ENCODE data around the gene DPEP2NB. TPM values are rescaled to one million over a fixed set of nuclear protein-coding genes. Genes with fewer than 3 reads are reported as not detected.

The DPEP2NB gene
- total and polyA plus RNA-seq, 4 donors, result not detected

GRCh38 chr16:67969254-67970039 is 46.3 kb downstream of the DPEP2NB start:
- Histone ChIP-seq H3K9ac (ENCODE audit: insufficient read depth in 1 of 2, low read length in 2 of 2) (peak overlapping the region; percentile 63 to 69), H3K4me1 (ENCODE audit: control insufficient read depth in 5 of 5, insufficient read depth in 5 of 5, low read length in 5 of 5) (peaks cover under 1 to 28% (median 14%) of the 10 kb centered on the region in 5 donors), H3K27ac (ENCODE audit: low read depth in 1 of 2, low read length in 1 of 2) (peak overlapping the region; percentile 93 to 95), H3K4me3 (peak overlapping the region; percentile 49), H3K36me3 (ENCODE audit: control insufficient read depth in 4 of 4, insufficient read depth in 4 of 4, low read length in 4 of 4) (peaks cover 0 to 6% (median 2%) of the 10 kb centered on the region in 4 donors), H3K27me3 (ENCODE audit: control insufficient read depth in 3 of 3, insufficient read depth in 3 of 3, low read length in 2 of 3) (no peaks in the 10 kb centered on the region), H3K9me3 (ENCODE audit: control insufficient read depth in 4 of 4, insufficient read depth in 3 of 4, low read length in 3 of 4) (no peaks in the 10 kb centered on the region)
- no peak for TF ChIP-seq CTCF (IDR thresholded peaks at IDR 0.05; ENCODE audit: control extremely low read depth, extremely low read depth)
- DNase-seq (peak in 2 of 3 donors; percentile 56 to 59), ATAC-seq (ENCODE audit: insufficient read depth, low FRiP score) (no peak)
- WGBS, 2 donors, result 44 to 45% methylated on average over 39 to 40 of the region's 40 CpGs

GRCh38 chr16:67968400-67969253 is 47.1 kb downstream of the DPEP2NB start, which contains the start of gene SLC12A4:
Gene SLC12A4 (minus strand): TSS chr16:67968637. CDS start chr16:67968553, 84 bp downstream.
- ATAC-seq (ENCODE audit: insufficient read depth, low FRiP score), result peak; percentile 97
- H3K4me1 ChIP-seq (ENCODE audit: control insufficient read depth in 5 of 5, insufficient read depth in 5 of 5, low read length in 5 of 5), result peaks cover 8 to 32% (median 19%) of the 10 kb centered on the region in 5 donors
- no peaks in the 10 kb centered on the region for H3K27me3 ChIP-seq (ENCODE audit: control insufficient read depth in 3 of 3, insufficient read depth in 3 of 3, low read length in 2 of 3)
- no peaks in the 10 kb centered on the region for H3K9me3 ChIP-seq (ENCODE audit: control insufficient read depth in 4 of 4, insufficient read depth in 3 of 4, low read length in 3 of 4)
- peak; percentile 93 to 95 (median 94) for DNase-seq
- H3K27ac ChIP-seq (ENCODE audit: low read depth in 1 of 2, low read length in 1 of 2), result peak within 1 kb of the TSS; percentile 94 to 95
- peaks cover 0 to 6% (median 2%) of the 10 kb centered on the region in 4 donors for H3K36me3 ChIP-seq (ENCODE audit: control insufficient read depth in 4 of 4, insufficient read depth in 4 of 4, low read length in 4 of 4)
- 1% methylated on average over 61 to 78 of the region's 78 CpGs for WGBS, 2 donors
- peak within 1 kb of the TSS; percentile 80 to 95 for H3K9ac ChIP-seq (ENCODE audit: insufficient read depth in 1 of 2, low read length in 2 of 2)
- no peak for TF ChIP-seq CTCF (IDR thresholded peaks at IDR 0.05; ENCODE audit: control extremely low read depth, extremely low read depth)
- H3K4me3 ChIP-seq, result peak within 1 kb of the TSS; percentile 88

GRCh38 chr16:67967958-67968399 is 47.7 kb downstream of the DPEP2NB start:
- WGBS, 2 donors, result 1% methylated on average over 23 to 45 of the region's 45 CpGs
- no peak for TF ChIP-seq CTCF (IDR thresholded peaks at IDR 0.05; ENCODE audit: control extremely low read depth, extremely low read depth)

More at GRCh38 chr16:67967958-67968399, 47.7 kb downstream of the DPEP2NB start:
- Histone ChIP-seq H3K4me3 (peak overlapping the region; percentile 88), H3K27ac (ENCODE audit: low read depth in 1 of 2, low read length in 1 of 2) (peak overlapping the region; percentile 94 to 95), H3K36me3 (ENCODE audit: control insufficient read depth in 4 of 4, insufficient read depth in 4 of 4, low read length in 4 of 4) (peaks cover 0 to 10% (median 4%) of the 10 kb centered on the region in 4 donors), H3K9me3 (ENCODE audit: control insufficient read depth in 4 of 4, insufficient read depth in 3 of 4, low read length in 3 of 4) (no peaks in the 10 kb centered on the region), H3K27me3 (ENCODE audit: control insufficient read depth in 3 of 3, insufficient read depth in 3 of 3, low read length in 2 of 3) (no peaks in the 10 kb centered on the region), H3K9ac (ENCODE audit: insufficient read depth in 1 of 2, low read length in 2 of 2) (peak overlapping the region; percentile 80 to 95), H3K4me1 (ENCODE audit: control insufficient read depth in 5 of 5, insufficient read depth in 5 of 5, low read length in 5 of 5) (peaks cover 12 to 32% (median 19%) of the 10 kb centered on the region in 5 donors)
- ATAC-seq (ENCODE audit: insufficient read depth, low FRiP score) (peak; percentile 6), DNase-seq (peak; percentile 56 to 64 (median 60))

Data from lung (tissue), 12 donors.